ENCODE results near the gene TMEM215. TPM values are rescaled to one million over a fixed set of nuclear protein-coding genes. Genes with fewer than 3 reads are reported as not detected.

The TMEM215 gene
- total RNA-seq, 1 experiment from 2014 or later: not detected

DNA sequence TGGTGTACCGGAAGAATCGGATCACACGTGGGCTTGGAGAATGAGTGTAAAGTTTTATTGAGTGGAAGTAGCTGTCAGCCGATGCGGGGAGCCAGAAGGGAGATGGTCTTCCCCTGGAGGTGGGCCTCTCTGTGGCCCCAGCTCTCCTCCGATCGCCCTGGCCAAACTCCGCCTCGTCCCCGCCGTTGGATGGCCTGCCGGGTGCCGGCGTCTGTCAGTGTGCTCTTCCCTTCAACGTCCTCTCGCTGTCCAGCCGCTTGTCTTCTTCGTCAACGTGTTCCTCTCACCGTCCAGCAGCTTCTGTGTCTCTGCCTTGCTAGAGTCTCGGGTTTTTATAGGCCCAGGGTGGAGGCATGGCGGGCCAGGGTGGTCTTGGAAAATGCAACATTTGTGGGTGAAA is 27.6 kb upstream of the TMEM215 start:
- no peaks in the 10 kb centered on the region for H3K36me3 ChIP-seq (ENCODE audit: control insufficient read depth, insufficient read depth, low read length)
- H3K9me3 ChIP-seq (ENCODE audit: control insufficient read depth, insufficient read depth, low read depth, low read length): no peaks in the 10 kb centered on the region
- no TSS peak for BruUV-seq (replicated peaks)
- in situ Hi-C loops (cut with HindIII; ENCODE audit: low pct_unique_long_range_greater_than_20kb, low sequenced_read_pairs): no loop called here
- ChIA-PET POLR2A (no interaction called here), CTCF (no interaction called here)
- ATAC-seq (no peak), DNase-seq (ENCODE audit: low read depth, low spot score) (no peak)
- TF ChIP-seq, protein P1, sequence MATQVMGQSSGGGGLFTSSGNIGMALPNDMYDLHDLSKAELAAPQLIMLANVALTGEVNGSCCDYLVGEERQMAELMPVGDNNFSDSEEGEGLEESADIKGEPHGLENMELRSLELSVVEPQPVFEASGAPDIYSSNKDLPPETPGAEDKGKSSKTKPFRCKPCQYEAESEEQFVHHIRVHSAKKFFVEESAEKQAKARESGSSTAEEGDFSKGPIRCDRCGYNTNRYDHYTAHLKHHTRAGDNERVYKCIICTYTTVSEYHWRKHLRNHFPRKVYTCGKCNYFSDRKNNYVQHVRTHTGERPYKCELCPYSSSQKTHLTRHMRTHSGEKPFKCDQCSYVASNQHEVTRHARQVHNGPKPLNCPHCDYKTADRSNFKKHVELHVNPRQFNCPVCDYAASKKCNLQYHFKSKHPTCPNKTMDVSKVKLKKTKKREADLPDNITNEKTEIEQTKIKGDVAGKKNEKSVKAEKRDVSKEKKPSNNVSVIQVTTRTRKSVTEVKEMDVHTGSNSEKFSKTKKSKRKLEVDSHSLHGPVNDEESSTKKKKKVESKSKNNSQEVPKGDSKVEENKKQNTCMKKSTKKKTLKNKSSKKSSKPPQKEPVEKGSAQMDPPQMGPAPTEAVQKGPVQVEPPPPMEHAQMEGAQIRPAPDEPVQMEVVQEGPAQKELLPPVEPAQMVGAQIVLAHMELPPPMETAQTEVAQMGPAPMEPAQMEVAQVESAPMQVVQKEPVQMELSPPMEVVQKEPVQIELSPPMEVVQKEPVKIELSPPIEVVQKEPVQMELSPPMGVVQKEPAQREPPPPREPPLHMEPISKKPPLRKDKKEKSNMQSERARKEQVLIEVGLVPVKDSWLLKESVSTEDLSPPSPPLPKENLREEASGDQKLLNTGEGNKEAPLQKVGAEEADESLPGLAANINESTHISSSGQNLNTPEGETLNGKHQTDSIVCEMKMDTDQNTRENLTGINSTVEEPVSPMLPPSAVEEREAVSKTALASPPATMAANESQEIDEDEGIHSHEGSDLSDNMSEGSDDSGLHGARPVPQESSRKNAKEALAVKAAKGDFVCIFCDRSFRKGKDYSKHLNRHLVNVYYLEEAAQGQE (IDR thresholded peaks at IDR 0.05; ENCODE audit: insufficient read depth in 1 of 2, low read depth in 2 of 2, low read length in 1 of 2): no peak
- TF ChIP-seq POLR2AphosphoS5 (IDR thresholded peaks at IDR 0.05; ENCODE audit: low read depth, low read length) (no peak), SIN3A (IDR thresholded peaks at IDR 0.05; ENCODE audit: borderline replicate concordance, insufficient read depth, low read depth, low read length) (no peak), TCF7L2 (IDR thresholded peaks at IDR 0.05; ENCODE audit: low read depth, low read length) (no peak)
- TF ChIP-seq, protein P2, sequence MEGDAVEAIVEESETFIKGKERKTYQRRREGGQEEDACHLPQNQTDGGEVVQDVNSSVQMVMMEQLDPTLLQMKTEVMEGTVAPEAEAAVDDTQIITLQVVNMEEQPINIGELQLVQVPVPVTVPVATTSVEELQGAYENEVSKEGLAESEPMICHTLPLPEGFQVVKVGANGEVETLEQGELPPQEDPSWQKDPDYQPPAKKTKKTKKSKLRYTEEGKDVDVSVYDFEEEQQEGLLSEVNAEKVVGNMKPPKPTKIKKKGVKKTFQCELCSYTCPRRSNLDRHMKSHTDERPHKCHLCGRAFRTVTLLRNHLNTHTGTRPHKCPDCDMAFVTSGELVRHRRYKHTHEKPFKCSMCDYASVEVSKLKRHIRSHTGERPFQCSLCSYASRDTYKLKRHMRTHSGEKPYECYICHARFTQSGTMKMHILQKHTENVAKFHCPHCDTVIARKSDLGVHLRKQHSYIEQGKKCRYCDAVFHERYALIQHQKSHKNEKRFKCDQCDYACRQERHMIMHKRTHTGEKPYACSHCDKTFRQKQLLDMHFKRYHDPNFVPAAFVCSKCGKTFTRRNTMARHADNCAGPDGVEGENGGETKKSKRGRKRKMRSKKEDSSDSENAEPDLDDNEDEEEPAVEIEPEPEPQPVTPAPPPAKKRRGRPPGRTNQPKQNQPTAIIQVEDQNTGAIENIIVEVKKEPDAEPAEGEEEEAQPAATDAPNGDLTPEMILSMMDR (IDR thresholded peaks at IDR 0.05): no peak
- no peaks in the 10 kb centered on the region for H3K4me1 ChIP-seq (ENCODE audit: control insufficient read depth, insufficient read depth, low read length)
- H3K27ac ChIP-seq (ENCODE audit: low read length): no peak overlapping the region
- H3K4me3 ChIP-seq (ENCODE audit: low read depth in 2 of 2, low read length in 2 of 2): no peak overlapping the region
- H3K27me3 ChIP-seq (ENCODE audit: control insufficient read depth, insufficient read depth, low read length): 0 out of 2 replicates have a peak, but pooled peaks cover under 1% of the 10 kb centered on the region
- intact Hi-C loops (cut with micrococcal nuclease; ENCODE audit: unreplicated experiment): no loop called here

DNA sequence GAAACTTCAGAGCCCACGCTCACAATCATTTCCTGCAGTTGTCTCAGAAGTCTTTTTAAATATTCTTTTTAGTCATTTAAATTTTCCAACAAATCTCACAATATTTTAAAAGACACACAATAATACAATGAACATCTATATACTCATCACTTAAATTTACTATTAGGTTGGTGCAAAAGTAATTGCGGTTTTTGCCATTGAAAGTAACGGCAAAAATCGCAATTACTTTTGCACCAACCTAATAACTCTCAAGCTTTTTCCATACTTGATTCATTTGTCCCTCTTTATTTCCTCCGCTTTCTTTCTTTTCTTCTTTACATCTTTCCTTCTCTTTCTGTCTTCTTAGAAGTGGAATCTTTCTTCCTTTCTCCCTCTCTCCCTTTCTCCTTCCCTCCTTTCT is 19.2 kb upstream of the TMEM215 start:
- in situ Hi-C loops (cut with HindIII; ENCODE audit: low pct_unique_long_range_greater_than_20kb, low sequenced_read_pairs): no loop called here
- BruUV-seq (replicated peaks): no TSS peak
- TF ChIP-seq, protein P1 (IDR thresholded peaks at IDR 0.05; ENCODE audit: insufficient read depth in 1 of 2, low read depth in 2 of 2, low read length in 1 of 2): no peak
- TF ChIP-seq TCF7L2 (IDR thresholded peaks at IDR 0.05; ENCODE audit: low read depth, low read length): no peak
- TF ChIP-seq, protein P2 (IDR thresholded peaks at IDR 0.05): no peak
- Histone ChIP-seq H3K4me1 (ENCODE audit: control insufficient read depth, insufficient read depth, low read length) (no peaks in the 10 kb centered on the region), H3K27me3 (ENCODE audit: control insufficient read depth, insufficient read depth, low read length) (0 out of 2 replicates have a peak, but pooled peaks cover 2% of the 10 kb centered on the region), H3K9me3 (ENCODE audit: control insufficient read depth, insufficient read depth, low read depth, low read length) (no peaks in the 10 kb centered on the region), H3K4me3 (ENCODE audit: low read depth in 2 of 2, low read length in 2 of 2) (no peak overlapping the region), H3K27ac (ENCODE audit: low read length) (no peak overlapping the region), H3K36me3 (ENCODE audit: control insufficient read depth, insufficient read depth, low read length) (no peaks in the 10 kb centered on the region)
- ChIA-PET POLR2A (no interaction called here), CTCF (no interaction called here)
- no peak for DNase-seq (ENCODE audit: low read depth, low spot score)
- intact Hi-C loops (cut with micrococcal nuclease; ENCODE audit: unreplicated experiment): loop anchor here (10.0 kb wide), 1 partner anchor 201 kb away; no protein-coding TSS in a partner anchor
- no peak for ATAC-seq
